ENCODE measurements around the gene TCP1.
A peak's percentile ranks its signal among the peaks of the same experiment; 100 is the strongest.
"Not testable (repeated sequence)": the region's sequence is repeated elsewhere in the genome, so short reads cannot be mapped to it uniquely, and the experiment has no call there.

The TCP1 gene

DNA sequence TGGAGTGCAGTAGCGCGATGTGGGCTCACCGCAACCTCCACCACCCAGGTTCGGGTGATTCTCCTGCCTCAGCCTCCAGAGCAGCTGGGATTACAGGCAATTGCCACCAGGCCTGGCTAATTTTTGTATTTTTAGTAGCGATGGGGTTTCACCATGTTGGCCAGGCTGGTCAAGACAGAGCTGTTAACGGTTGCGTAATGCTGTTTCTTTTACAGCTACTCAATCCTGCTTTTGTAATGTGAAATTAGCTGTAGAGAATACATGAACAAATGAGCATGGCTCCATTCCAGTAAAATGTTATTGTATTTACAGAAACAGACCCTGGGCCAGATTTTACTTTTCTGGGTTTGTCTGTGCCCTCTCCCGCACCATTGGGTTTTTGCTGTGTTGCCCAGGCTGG, 12.5 kb upstream of the TCP1 start:
- H3K4me1 ChIP-seq (ENCODE audit: control insufficient read depth, insufficient read depth, low read length, poor library complexity, severe bottlenecking), result no peaks in the 10 kb centered on the region
- peaks cover 21% of the 10 kb centered on the region for H3K36me3 ChIP-seq (ENCODE audit: control insufficient read depth, insufficient read depth, low read length)
- H3K27ac ChIP-seq (ENCODE audit: insufficient read depth, low read length, poor library complexity, severe bottlenecking), result no peak overlapping the region
- DNase-seq, result no peak
- H3K4me3 ChIP-seq (ENCODE audit: insufficient read depth, low read depth, low read length, poor library complexity, severe bottlenecking), result no peak overlapping the region
- no peaks in the 10 kb centered on the region for H3K9me3 ChIP-seq (ENCODE audit: control insufficient read depth, low read length)
- no peaks in the 10 kb centered on the region for H3K27me3 ChIP-seq (replicated peaks; ENCODE audit: control insufficient read depth, insufficient read depth, low read length, poor library complexity, severe bottlenecking)

DNA sequence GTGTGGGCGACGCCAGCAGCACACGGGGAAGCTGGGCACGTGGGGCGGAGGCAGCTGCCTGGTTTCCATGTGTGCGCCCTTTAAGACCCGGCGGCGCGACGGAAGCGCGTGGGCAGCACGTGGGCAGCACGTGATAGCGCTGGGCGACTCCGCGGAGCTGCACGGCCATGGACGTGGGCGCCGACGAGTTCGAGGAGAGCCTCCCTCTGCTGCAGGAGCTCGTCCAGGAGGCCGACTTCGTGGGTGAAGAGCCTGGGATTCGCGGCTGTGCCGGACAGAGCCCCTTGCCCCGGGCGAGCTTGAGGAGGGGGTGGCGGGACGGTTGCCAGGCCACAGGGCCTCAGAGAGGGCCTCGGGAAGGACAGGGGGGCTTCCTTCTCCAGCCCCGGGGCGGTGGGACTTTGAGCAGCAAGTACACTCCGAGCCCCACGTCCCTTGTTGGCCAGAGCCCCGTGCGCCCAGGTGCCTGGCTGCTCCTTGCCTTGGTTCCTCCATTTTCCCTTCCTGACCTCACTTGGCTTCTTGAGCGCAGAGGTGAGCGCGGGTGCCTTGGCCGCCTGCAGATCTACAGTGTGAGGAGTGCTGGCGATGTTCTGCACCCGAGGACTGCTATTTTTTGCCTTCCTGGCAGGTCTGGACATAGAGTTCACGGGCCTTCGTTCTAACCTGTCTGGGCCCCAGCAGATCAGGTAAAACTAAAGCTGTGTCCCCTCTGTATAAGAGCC, 10.9 kb upstream of the TCP1 start, which contains the start of gene PNLDC1:
Gene PNLDC1 (plus strand): TSS at position 136 of the 725 bp plus-strand sequence. CDS start 32 bp downstream, at position 168.
- DNase-seq, result no peak
- H3K4me3 ChIP-seq (ENCODE audit: insufficient read depth, low read depth, low read length, poor library complexity, severe bottlenecking), result no peak within 1 kb of the TSS
- H3K27me3 ChIP-seq (replicated peaks; ENCODE audit: control insufficient read depth, insufficient read depth, low read length, poor library complexity, severe bottlenecking), result no peaks in the 10 kb centered on the region
- no peaks in the 10 kb centered on the region for H3K4me1 ChIP-seq (ENCODE audit: control insufficient read depth, insufficient read depth, low read length, poor library complexity, severe bottlenecking)
- H3K9me3 ChIP-seq (ENCODE audit: control insufficient read depth, low read length), result no peaks in the 10 kb centered on the region
- no peak within 1 kb of the TSS for H3K27ac ChIP-seq (ENCODE audit: insufficient read depth, low read length, poor library complexity, severe bottlenecking)
- peaks cover 28% of the 10 kb centered on the region for H3K36me3 ChIP-seq (ENCODE audit: control insufficient read depth, insufficient read depth, low read length)

DNA sequence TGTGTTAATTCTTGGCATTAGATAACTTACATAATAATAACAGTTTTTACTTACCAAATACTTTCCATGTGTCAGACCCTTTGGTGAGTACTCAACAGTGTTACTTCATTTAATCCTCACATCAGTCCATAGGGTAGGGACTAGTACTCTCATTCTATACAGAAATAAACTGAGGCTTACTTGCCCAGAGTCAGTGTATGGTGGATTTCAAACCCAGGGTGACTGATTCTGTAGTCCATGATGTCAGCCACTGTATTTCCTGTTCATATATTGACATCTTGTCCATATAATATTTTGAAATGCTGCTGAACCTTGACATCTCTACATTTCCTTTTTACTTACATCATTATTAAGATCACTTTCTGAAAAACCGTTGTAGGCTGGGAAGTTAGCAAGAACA, 8.2 kb upstream of the TCP1 start:
- Histone ChIP-seq H3K27ac (ENCODE audit: insufficient read depth, low read length, poor library complexity, severe bottlenecking) (no peak overlapping the region), H3K9me3 (ENCODE audit: control insufficient read depth, low read length) (no peaks in the 10 kb centered on the region), H3K4me3 (ENCODE audit: insufficient read depth, low read depth, low read length, poor library complexity, severe bottlenecking) (no peak overlapping the region), H3K27me3 (replicated peaks; ENCODE audit: control insufficient read depth, insufficient read depth, low read length, poor library complexity, severe bottlenecking) (no peaks in the 10 kb centered on the region), H3K4me1 (ENCODE audit: control insufficient read depth, insufficient read depth, low read length, poor library complexity, severe bottlenecking) (peaks cover 4% of the 10 kb centered on the region), H3K36me3 (ENCODE audit: control insufficient read depth, insufficient read depth, low read length) (peaks cover 43% of the 10 kb centered on the region)
- DNase-seq, result no peak

DNA sequence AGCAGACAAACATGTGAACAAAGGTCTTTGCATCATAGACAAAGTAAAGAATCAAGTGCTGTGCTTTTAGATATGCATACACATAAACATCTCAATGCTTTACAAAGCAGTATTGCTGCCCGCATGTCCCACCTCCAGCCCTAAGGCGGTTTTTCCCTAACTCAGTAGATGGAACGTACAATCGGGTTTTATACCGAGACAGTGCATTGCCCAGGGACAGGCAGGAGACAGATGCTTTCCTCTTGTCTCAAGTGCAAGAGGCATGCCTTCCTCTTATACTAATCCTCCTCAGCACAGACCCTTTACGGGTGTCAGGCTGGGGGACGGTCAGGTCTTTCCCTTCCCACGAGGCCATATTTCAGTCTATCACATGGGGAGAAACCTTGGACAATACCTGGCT, 5.6 kb upstream of the TCP1 start:
- H3K4me1 ChIP-seq (ENCODE audit: control insufficient read depth, insufficient read depth, low read length, poor library complexity, severe bottlenecking), result peaks cover 24% of the 10 kb centered on the region
- not testable (repeated sequence) for H3K27ac ChIP-seq (ENCODE audit: insufficient read depth, low read length, poor library complexity, severe bottlenecking); H3K27me3 ChIP-seq (replicated peaks; ENCODE audit: control insufficient read depth, insufficient read depth, low read length, poor library complexity, severe bottlenecking); H3K4me3 ChIP-seq (ENCODE audit: insufficient read depth, low read depth, low read length, poor library complexity, severe bottlenecking); DNase-seq; H3K9me3 ChIP-seq (ENCODE audit: control insufficient read depth, low read length)
- peaks cover 45% of the 10 kb centered on the region for H3K36me3 ChIP-seq (ENCODE audit: control insufficient read depth, insufficient read depth, low read length)

DNA sequence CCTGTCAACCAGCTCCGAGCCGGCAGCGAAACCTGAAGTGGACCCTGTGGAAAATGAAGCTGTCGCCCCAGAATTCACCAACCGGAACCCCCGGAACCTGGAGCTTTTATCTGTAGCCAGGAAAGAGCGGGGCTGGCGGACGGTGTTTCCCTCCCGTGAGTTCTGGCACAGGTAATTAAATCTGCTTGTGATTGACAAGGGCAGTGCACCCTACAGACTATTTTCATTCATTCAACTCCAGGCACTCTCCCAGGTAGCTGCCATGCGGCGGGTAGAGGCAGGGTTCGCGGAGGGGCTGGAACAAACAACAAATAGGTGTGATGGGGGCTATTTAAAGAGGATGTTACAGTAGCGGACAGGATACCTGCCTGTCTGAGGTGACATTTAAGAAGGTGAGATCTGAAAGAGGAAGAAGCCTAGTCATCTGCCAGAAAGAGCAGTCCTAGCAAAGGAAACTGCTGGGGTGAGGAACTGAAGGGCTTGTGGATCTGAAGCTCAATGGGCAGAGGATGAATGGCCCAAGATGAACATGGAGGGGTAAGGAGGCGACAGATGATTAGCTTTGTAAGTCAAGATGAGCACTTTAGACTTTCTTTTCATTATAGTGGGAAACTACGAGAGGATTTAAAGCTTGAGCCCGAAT, 1.7 kb upstream of the TCP1 start:
- no peaks in the 10 kb centered on the region for H3K27me3 ChIP-seq (replicated peaks; ENCODE audit: control insufficient read depth, insufficient read depth, low read length, poor library complexity, severe bottlenecking)
- peak overlapping the region; percentile 88 for H3K4me3 ChIP-seq (ENCODE audit: insufficient read depth, low read depth, low read length, poor library complexity, severe bottlenecking)
- DNase-seq, result peak in 2 of 3 donors; percentile 6 to 25
- peaks cover 26% of the 10 kb centered on the region for H3K36me3 ChIP-seq (ENCODE audit: control insufficient read depth, insufficient read depth, low read length)
- peak overlapping the region; percentile 91 for H3K27ac ChIP-seq (ENCODE audit: insufficient read depth, low read length, poor library complexity, severe bottlenecking)
- H3K9me3 ChIP-seq (ENCODE audit: control insufficient read depth, low read length), result no peaks in the 10 kb centered on the region
- peaks cover 34% of the 10 kb centered on the region for H3K4me1 ChIP-seq (ENCODE audit: control insufficient read depth, insufficient read depth, low read length, poor library complexity, severe bottlenecking)

DNA sequence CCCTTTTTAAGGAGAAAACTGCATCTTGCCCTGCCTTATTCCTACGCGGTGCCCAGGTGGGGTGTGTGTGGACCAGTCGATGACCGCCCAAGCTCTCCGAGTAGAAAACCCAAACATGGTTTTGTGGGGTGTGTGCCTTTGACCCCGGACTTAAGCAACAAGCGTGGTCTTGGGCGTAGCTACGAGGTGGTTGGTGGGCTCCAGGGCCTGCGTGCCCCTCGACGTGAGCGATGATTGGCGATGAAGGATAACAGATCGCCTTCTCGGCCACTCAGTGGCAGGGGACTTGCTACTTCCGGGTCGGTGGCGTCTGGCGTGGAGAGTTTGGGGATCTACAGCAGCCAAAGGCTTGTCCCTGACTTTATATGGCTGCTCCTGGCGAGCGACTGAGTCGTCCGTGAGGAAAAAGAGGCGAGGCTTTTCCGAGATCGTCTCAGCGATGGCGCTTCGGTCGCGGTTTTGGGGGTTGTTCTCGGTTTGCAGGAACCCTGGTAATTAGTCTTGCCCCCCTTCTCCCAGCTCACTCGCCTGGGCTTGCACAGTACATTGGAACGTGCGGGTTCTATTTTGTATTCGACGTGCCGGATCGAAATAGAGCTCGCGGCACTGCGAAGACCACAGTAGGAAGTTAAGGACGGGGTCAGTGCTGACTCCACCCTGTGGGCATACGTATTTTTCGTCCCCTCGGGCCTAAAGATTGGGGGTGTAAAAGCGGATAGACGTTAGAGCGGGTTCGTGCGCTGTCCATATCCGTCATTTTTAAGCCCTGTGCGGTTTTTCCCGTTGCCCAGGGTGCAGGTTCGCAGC, 950 bp upstream of the TCP1 start, which contains the start of gene MRPL18:
Gene MRPL18 (plus strand): TSS at position 319 of the 807 bp plus-strand sequence. CDS start 121 bp downstream, at position 440.
- Histone ChIP-seq H3K36me3 (ENCODE audit: control insufficient read depth, insufficient read depth, low read length) (peaks cover 31% of the 10 kb centered on the region), H3K4me1 (ENCODE audit: control insufficient read depth, insufficient read depth, low read length, poor library complexity, severe bottlenecking) (peaks cover 34% of the 10 kb centered on the region)
- DNase-seq, result peak; percentile 81 to 85 (median 81)

DNA sequence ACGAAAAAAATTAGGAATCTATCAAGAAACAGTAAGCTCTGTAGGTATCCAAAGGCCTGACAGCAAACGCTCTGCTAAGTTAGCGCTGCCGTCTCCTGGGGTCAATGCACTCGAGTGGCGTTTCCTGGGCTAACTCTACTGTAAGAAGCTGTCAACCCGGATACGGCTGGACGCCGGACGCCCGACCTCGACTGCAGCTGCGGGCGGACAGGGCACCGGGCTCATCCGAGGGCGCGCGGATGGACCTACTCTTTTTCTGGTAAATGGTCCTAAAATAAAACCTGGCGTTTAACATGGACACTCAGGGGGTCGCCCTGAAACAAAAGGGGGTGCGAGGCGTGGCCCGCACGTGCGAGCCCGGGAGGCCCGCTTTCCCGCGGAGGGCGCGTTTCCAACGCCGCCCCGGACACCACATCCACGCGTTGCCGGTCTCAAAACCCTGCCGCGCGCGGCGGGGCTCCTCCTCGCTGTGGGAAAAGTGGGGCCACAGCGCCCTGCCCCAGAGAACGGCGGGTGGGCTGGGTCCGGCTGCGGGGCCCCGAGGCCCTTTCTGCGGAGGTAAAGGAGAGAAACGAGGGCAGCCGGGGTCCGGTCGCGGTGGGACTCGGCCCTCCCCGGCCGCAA, 537 bp downstream of the TCP1 start:
- Histone ChIP-seq H3K4me3 (ENCODE audit: insufficient read depth, low read depth, low read length, poor library complexity, severe bottlenecking) (peak overlapping the region; percentile 88), H3K36me3 (ENCODE audit: control insufficient read depth, insufficient read depth, low read length) (peaks cover 36% of the 10 kb centered on the region), H3K27me3 (replicated peaks; ENCODE audit: control insufficient read depth, insufficient read depth, low read length, poor library complexity, severe bottlenecking) (no peaks in the 10 kb centered on the region), H3K9me3 (ENCODE audit: control insufficient read depth, low read length) (no peaks in the 10 kb centered on the region), H3K27ac (ENCODE audit: insufficient read depth, low read length, poor library complexity, severe bottlenecking) (peak overlapping the region; percentile 91), H3K4me1 (ENCODE audit: control insufficient read depth, insufficient read depth, low read length, poor library complexity, severe bottlenecking) (peaks cover 34% of the 10 kb centered on the region)
- DNase-seq, result peak in 1 of 3 donors; percentile 28

More for the DNA sequence above, 950 bp upstream of the TCP1 start, which contains the start of gene MRPL18:
- no peaks in the 10 kb centered on the region for H3K27me3 ChIP-seq (replicated peaks; ENCODE audit: control insufficient read depth, insufficient read depth, low read length, poor library complexity, severe bottlenecking)
- H3K27ac ChIP-seq (ENCODE audit: insufficient read depth, low read length, poor library complexity, severe bottlenecking), result peak within 1 kb of the TSS; percentile 91
- H3K4me3 ChIP-seq (ENCODE audit: insufficient read depth, low read depth, low read length, poor library complexity, severe bottlenecking), result peak within 1 kb of the TSS; percentile 88
- no peaks in the 10 kb centered on the region for H3K9me3 ChIP-seq (ENCODE audit: control insufficient read depth, low read length)

DNA sequence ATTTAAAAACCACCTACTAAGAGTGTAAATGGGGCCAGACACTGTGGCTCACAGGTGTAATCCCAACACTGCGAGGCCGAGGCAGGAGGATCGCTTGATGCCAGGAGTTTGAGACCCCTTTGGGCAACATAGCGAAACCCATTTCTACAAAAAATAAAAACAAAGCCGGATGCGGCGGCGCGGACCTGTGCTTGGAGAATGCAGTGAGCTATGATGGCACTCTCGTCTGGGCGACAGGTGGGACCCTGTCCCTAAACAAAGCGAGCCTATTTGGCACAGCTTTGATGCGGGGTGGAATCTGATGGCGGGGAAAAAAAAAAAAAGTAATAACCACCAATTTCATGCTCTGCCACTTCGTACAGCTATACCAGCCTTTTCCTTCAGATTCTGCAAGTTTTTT, 1.1 kb downstream of the TCP1 start:
- DNase-seq, result peak in 1 of 3 donors; percentile 6
- peak overlapping the region; percentile 91 for H3K27ac ChIP-seq (ENCODE audit: insufficient read depth, low read length, poor library complexity, severe bottlenecking)
- H3K4me1 ChIP-seq (ENCODE audit: control insufficient read depth, insufficient read depth, low read length, poor library complexity, severe bottlenecking), result peaks cover 34% of the 10 kb centered on the region
- H3K9me3 ChIP-seq (ENCODE audit: control insufficient read depth, low read length), result no peaks in the 10 kb centered on the region
- H3K27me3 ChIP-seq (replicated peaks; ENCODE audit: control insufficient read depth, insufficient read depth, low read length, poor library complexity, severe bottlenecking), result no peaks in the 10 kb centered on the region
- H3K36me3 ChIP-seq (ENCODE audit: control insufficient read depth, insufficient read depth, low read length), result peaks cover 41% of the 10 kb centered on the region
- H3K4me3 ChIP-seq (ENCODE audit: insufficient read depth, low read depth, low read length, poor library complexity, severe bottlenecking), result peak overlapping the region; percentile 88

DNA sequence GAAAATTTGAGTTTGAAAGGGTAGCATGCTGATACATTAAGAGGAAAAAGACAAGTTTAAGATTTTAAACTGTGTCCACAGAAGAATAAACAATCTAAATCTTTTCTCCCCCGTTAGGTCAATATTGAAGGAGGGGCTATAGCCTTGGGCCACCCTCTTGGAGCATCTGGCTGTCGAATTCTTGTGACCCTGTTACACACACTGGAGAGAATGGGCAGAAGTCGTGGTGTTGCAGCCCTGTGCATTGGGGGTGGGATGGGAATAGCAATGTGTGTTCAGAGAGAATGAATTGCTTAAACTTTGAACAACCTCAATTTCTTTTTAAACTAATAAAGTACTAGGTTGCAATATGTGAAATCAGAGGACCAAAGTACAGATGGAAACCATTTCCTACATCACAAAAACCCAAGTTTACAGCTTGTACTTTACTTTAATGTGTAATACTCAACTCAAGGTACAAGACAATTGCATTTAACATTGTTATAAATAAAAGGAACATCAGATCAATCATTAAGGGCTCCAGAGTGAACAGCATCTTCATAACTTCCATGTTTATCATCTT, 10.8 kb downstream of the TCP1 start:
- no peaks in the 10 kb centered on the region for H3K9me3 ChIP-seq (ENCODE audit: control insufficient read depth, low read length)
- peaks cover 72% of the 10 kb centered on the region for H3K36me3 ChIP-seq (ENCODE audit: control insufficient read depth, insufficient read depth, low read length)
- H3K4me1 ChIP-seq (ENCODE audit: control insufficient read depth, insufficient read depth, low read length, poor library complexity, severe bottlenecking), result no peaks in the 10 kb centered on the region
- H3K27me3 ChIP-seq (replicated peaks; ENCODE audit: control insufficient read depth, insufficient read depth, low read length, poor library complexity, severe bottlenecking), result no peaks in the 10 kb centered on the region
- no peak for DNase-seq
- no peak overlapping the region for H3K4me3 ChIP-seq (ENCODE audit: insufficient read depth, low read depth, low read length, poor library complexity, severe bottlenecking)
- H3K27ac ChIP-seq (ENCODE audit: insufficient read depth, low read length, poor library complexity, severe bottlenecking), result no peak overlapping the region

Measured in effector memory CD4-positive, alpha-beta T cell (primary cell).